ENCODE measurements around the gene TSR3.

The TSR3 gene

DNA sequence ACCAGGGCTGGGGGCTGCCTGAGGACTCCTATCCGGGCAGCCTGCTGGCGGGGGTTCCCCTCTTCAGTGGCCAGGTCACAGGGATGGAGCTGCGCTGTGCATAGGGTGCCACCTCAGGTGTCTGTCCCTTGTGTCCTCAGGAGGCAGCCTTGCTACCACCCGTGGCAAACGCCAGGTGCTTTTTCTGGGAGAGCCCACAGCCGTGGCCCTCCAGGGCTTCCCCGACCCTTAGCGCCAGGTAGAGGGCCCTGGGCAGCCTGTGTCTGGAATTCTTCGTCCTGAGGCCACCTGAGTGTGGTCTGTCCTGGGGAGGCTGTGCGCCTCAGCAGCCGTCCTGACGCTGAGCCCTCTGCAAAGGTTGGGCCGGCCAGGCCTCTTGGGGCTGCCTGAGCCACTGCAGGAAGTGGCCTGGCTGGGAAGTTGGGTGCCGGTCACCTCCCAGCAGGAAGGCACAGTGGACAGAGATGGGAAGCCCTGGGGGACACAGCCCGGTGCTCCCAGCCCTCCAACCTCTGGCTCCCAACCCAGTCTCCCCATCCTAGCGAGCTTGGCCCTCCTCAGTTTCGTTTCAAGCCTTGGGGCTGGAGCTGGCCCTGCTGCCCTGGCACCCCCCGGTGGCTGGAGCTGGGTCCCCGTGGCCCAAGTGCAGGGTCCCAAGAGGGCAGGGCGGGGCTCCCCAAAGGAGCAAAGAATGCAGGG is 25.9 kb downstream of the TSR3 start:
- H3K4me1 ChIP-seq: no peaks in the 10 kb centered on the region
- in situ Hi-C loops (cut with MboI; ENCODE audit: low sequenced_read_pairs): no loop called here
- DNase-seq (ENCODE audit: low spot score in 2 of 2): no peak
- H3K27me3 ChIP-seq (ENCODE audit: low read depth): no peaks in the 10 kb centered on the region
- peaks cover 5% of the 10 kb centered on the region; the same call in 1 of the 2 replicates for H3K9me3 ChIP-seq
- peaks cover 25% of the 10 kb centered on the region for H3K36me3 ChIP-seq (replicated peaks)
- H3K4me3 ChIP-seq: no peak overlapping the region

DNA sequence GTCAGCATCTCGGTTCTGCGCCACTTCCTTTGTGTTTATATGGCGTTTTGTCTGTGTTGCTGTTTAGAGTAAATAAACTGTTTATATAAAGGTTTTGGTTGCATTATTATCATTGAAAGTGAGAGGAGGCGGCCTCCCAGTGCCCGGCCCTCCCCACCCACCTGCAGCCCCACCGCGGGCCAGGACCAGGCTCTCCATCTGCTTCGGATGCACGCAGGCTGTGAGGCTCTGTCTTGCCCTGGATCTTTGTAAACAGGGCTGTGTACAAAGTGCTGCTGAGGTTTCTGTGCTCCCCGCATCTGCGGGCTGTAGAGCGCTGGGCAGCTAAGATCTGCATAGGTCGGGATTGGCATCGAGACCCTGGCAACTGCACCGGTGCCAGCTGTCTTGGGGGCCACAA is 26.4 kb downstream of the TSR3 start:
- Histone ChIP-seq H3K4me1 (no peaks in the 10 kb centered on the region), H3K4me3 (no peak overlapping the region)

DNA sequence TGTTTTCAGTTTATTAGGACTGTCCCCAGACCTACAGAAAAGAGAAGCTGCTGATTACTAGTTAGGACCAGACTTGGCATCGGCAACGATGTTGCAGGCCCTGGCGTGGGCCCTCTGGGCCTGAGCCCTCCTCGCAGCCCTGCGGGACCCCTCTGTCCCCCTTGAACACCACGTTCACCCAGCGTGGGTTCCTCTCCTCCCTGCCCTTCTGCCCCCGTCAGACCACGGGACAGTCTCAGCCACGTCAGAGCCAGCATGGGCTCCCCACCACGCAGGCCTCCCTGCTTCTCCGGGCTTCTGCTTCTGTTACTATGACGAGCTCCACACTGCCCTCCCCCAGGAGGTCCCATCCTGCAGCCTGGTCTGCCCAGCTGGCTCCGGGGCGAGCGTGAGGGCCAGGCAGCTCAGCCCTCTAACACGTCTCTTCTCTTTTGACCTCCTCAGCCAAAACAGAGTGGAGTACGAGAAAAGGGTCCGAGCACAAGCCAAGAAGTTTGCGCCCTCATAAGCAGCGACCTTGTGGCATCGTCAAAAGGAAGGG is 27.3 kb downstream of the TSR3 start:
- in situ Hi-C loops (cut with MboI; ENCODE audit: low sequenced_read_pairs): no loop called here
- Histone ChIP-seq H3K27me3 (ENCODE audit: low read depth) (no peaks in the 10 kb centered on the region), H3K4me3 (no peak overlapping the region), H3K4me1 (no peaks in the 10 kb centered on the region), H3K36me3 (replicated peaks) (peaks cover 39% of the 10 kb centered on the region), H3K9me3 (no peaks in the 10 kb centered on the region)
- DNase-seq (ENCODE audit: low spot score in 2 of 2): no peak

More for the DNA sequence above, 26.4 kb downstream of the TSR3 start:
- no peak for DNase-seq (ENCODE audit: low spot score in 2 of 2)
- Histone ChIP-seq H3K9me3 (peaks cover 2% of the 10 kb centered on the region; the same call in 1 of the 2 replicates), H3K27me3 (ENCODE audit: low read depth) (no peaks in the 10 kb centered on the region), H3K36me3 (replicated peaks) (peaks cover 30% of the 10 kb centered on the region)
- in situ Hi-C loops (cut with MboI; ENCODE audit: low sequenced_read_pairs): no loop called here

DNA sequence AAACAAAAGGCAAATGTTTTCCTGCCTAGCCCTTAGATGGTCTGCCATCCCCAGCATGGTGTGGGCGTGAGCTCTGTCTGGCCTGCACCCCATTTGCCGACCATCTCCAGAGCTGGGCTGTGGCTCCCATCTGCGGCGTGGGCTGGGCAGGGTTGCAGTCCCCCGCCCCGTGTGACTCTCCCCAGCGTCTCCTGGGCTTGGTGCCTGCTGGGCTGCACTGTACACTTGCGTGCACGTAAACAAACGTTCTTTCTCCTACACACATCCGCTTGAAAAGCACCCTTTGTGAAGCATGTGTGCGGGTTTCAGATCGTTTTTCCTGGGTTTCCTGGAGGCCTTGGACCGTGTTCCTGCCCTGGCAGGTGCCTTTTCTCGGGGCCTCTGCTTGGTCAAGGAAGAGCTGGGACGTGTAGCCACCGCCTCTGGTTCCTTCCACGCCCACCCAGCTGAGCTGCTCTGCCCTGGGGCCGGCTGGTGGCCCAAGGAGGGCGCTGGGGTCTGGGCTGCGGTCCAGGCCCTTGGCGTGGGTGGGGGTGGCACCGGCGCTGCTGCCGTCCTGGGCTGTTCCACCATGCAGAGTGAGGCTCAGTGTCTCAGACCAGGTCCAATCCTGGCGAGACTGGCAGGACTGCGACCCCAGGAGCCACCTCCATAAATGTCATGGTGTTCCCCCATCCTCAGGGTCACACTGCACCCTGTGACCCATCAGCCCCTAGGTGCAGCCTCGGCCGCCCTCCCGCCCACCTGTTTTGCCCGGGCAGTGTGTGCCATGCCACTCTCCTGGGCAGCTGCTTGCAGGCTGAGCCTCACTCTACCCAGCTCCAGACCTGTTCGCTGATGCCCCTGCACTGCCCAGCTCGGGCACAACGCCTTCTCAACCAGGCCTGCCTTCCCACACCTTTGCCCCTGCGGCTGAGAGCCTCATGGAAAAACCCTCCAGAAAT is 28.1 kb downstream of the TSR3 start:
- Histone ChIP-seq H3K36me3 (replicated peaks) (peaks cover 47% of the 10 kb centered on the region), H3K4me1 (no peaks in the 10 kb centered on the region), H3K9me3 (no peaks in the 10 kb centered on the region), H3K27me3 (ENCODE audit: low read depth) (no peaks in the 10 kb centered on the region), H3K4me3 (no peak overlapping the region)
- in situ Hi-C loops (cut with MboI; ENCODE audit: low sequenced_read_pairs): no loop called here
- DNase-seq (ENCODE audit: low spot score in 2 of 2): no peak

DNA sequence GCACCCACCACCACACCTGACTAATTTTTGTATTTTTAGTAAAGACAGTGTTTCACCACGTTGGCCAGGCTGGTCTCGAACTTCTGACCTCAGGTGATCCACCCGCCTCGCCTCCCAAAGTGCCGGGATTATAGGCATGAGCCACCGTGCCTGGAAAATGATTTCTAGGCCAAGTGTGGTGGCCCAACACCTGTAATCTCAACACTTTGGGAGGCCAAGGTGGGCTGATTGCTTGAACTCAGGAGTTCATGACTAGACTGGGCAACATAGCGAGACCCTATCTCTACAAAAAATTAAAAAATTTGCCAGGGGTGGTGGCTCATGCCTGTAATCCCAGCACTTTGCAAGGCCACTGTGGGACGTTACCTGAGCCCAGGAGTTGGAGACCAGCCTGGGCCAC is 29.3 kb downstream of the TSR3 start:
- Histone ChIP-seq H3K36me3 (replicated peaks) (peaks cover 59% of the 10 kb centered on the region), H3K4me1 (no peaks in the 10 kb centered on the region), H3K9me3 (no peaks in the 10 kb centered on the region), H3K4me3 (no peak overlapping the region), H3K27me3 (ENCODE audit: low read depth) (no peaks in the 10 kb centered on the region)
- DNase-seq (ENCODE audit: low spot score in 2 of 2): no peak
- in situ Hi-C loops (cut with MboI; ENCODE audit: low sequenced_read_pairs): no loop called here

DNA sequence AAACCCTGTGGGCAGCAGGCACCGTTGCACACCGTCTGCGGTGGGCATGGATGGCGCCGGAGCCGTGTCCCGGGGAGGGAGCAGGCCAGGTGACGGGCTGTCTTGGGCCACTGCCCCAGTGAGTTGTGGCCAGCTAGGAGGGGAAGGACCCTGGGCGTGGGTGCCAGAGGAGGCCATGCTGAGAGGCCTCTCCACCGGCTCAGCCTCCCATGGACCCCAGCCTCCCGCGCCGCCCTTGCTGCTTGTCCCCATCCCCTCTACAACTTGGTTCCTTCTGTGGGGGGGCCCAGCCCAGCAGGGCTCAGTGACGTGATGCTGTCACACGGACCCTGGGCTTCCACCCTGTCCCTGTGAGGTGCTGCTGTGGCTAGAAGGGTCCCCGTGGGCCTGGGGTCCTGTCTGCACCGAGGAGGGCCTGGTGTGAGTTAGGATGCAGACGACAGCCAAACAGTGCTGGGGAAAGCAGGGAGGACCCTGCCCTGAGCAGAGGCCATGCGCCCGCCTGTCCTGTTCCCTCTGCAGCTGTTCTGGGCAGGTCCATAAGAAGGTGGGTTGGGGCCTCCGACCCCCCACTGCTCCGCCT is 30.9 kb downstream of the TSR3 start:
- no peak overlapping the region for H3K4me3 ChIP-seq
- no peaks in the 10 kb centered on the region for H3K4me1 ChIP-seq
- peaks cover 75% of the 10 kb centered on the region for H3K36me3 ChIP-seq (replicated peaks)
- in situ Hi-C loops (cut with MboI; ENCODE audit: low sequenced_read_pairs): no loop called here
- no peaks in the 10 kb centered on the region for H3K27me3 ChIP-seq (ENCODE audit: low read depth)
- H3K9me3 ChIP-seq: no peaks in the 10 kb centered on the region
- DNase-seq (ENCODE audit: low spot score in 2 of 2): no peak

DNA sequence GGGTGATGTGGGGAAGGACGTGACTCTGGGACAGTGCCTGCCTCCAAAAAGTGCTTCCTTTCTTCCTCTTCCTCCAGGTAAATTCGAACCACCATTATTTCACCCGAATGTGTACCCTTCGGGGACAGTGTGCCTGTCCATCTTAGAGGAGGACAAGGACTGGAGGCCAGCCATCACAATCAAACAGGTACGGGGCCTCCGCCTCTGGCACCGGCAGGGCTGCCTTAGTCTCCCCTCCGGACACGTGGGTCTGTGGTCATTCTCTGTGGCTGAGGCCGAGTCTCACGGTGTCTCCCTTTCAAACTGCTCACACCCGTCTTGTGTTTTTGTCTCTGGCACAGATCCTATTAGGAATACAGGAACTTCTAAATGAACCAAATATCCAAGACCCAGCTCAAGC is 31.6 kb downstream of the TSR3 start:
- in situ Hi-C loops (cut with MboI; ENCODE audit: low sequenced_read_pairs): no loop called here
- H3K4me3 ChIP-seq: no peak overlapping the region
- no peaks in the 10 kb centered on the region for H3K9me3 ChIP-seq
- no peaks in the 10 kb centered on the region for H3K4me1 ChIP-seq
- DNase-seq (ENCODE audit: low spot score in 2 of 2): no peak
- no peaks in the 10 kb centered on the region for H3K27me3 ChIP-seq (ENCODE audit: low read depth)
- peaks cover 81% of the 10 kb centered on the region for H3K36me3 ChIP-seq (replicated peaks)

DNA sequence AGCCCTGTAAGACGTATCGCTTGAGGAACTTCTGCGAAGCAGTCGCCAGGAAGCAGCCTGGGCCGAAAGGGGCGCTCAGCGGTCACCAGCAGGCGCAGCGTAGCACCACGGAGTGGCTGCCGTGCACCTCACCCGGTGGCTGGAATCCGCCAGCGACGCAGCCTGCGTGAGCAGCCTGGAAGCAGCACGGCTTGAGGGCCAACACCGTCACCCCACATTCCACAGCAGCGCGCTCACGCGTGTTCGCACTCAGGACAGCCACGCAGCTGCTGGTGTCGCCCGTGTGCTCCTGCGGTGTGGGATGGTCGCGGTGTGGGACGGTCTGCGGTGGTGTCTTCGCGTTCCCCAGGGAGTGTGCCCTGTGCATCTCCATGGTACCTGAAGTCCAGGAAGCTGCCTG is 32.6 kb downstream of the TSR3 start:
- H3K9me3 ChIP-seq: no peaks in the 10 kb centered on the region
- H3K36me3 ChIP-seq (replicated peaks): peaks cover 83% of the 10 kb centered on the region
- no peak overlapping the region for H3K4me3 ChIP-seq
- no peak for DNase-seq (ENCODE audit: low spot score in 2 of 2)
- in situ Hi-C loops (cut with MboI; ENCODE audit: low sequenced_read_pairs): no loop called here
- H3K4me1 ChIP-seq: no peaks in the 10 kb centered on the region
- no peaks in the 10 kb centered on the region for H3K27me3 ChIP-seq (ENCODE audit: low read depth)

DNA sequence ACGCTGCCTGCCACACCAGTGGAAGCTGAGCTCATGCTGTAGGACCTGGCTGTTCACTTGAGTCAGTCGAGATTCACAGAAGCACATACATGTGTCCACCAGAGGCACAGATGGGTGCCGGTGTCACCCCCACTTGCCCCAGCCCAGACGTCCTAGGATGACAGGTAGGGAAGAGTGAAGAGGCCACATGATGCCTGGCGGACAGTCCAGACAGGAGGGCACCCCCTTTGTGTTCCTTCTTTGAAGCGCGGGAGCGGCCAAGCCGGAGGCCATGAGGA is 33.5 kb downstream of the TSR3 start:
- no peak for DNase-seq (ENCODE audit: low spot score in 2 of 2)
- Histone ChIP-seq H3K9me3 (no peaks in the 10 kb centered on the region), H3K4me1 (no peaks in the 10 kb centered on the region), H3K4me3 (no peak overlapping the region), H3K27me3 (ENCODE audit: low read depth) (no peaks in the 10 kb centered on the region), H3K36me3 (replicated peaks) (peaks cover 81% of the 10 kb centered on the region)
- in situ Hi-C loops (cut with MboI; ENCODE audit: low sequenced_read_pairs): no loop called here

DNA sequence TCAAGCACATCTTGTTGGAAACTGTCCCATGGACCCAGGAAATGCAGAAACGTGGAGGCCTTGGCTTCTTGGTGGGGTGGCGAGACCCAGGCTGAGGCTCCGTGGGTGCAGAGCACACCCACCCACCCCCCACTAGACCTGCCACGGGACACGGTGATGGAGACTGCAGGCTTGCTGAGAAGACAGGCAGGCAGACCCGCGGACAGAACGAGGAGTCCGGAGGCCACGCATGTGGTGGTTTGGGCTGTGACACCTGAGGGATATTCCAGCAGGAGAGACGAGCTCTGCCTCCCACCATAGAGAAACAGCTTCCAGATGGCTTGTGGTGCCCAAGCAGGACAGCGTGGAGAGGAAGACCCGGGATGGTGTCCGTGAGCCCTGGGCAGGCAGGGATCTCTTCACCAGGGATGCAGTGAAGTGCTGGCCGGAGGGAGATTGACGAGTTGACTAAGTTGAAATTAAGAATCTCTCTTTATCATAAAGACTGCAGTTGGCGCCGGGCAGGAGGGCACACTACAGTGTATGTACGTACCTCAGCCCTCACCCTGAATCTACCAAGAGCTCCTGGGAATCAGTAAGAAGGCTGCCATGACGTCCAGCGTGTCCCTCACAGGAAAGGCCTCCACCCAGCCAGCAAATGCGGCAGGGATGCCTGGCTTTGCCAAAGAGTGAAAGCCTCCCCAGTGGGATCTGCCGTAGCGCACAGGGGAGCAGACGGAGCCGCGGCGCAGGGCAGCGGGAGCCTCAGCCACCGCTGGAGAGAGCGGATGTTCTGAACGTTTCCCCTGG is 34.0 kb downstream of the TSR3 start:
- no peak for DNase-seq (ENCODE audit: low spot score in 2 of 2)
- no peaks in the 10 kb centered on the region for H3K9me3 ChIP-seq

DNA sequence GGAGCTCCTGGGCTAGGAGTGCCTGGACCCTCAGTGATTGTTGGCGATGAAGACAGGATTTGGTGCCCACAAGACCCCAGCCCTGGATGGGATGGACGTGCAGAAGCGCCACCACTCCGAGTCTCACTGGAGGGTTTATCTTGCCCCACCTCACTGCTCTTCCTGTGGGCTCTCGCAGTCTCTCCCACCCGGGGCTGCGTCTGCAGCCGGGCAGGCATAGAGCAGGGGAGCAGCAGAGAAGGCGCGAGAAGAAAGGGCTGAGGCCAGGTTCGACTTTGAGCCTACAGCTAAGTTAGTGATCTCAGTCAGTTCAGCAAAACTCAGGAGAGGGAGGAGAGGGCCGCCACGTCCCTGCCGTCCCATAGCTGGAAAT is 35.7 kb downstream of the TSR3 start:
- H3K36me3 ChIP-seq (replicated peaks): peaks cover 93% of the 10 kb centered on the region
- no peak overlapping the region for H3K4me3 ChIP-seq
- DNase-seq (ENCODE audit: low spot score in 2 of 2): no peak
- H3K9me3 ChIP-seq: no peaks in the 10 kb centered on the region
- no peaks in the 10 kb centered on the region for H3K27me3 ChIP-seq (ENCODE audit: low read depth)
- H3K4me1 ChIP-seq: peaks cover 7% of the 10 kb centered on the region
- in situ Hi-C loops (cut with MboI; ENCODE audit: low sequenced_read_pairs): no loop called here

More for the DNA sequence above, 34.0 kb downstream of the TSR3 start:
- H3K36me3 ChIP-seq (replicated peaks): peaks cover 84% of the 10 kb centered on the region
- in situ Hi-C loops (cut with MboI; ENCODE audit: low sequenced_read_pairs): no loop called here
- H3K27me3 ChIP-seq (ENCODE audit: low read depth): no peaks in the 10 kb centered on the region
- no peaks in the 10 kb centered on the region for H3K4me1 ChIP-seq
- H3K4me3 ChIP-seq: no peak overlapping the region

DNA sequence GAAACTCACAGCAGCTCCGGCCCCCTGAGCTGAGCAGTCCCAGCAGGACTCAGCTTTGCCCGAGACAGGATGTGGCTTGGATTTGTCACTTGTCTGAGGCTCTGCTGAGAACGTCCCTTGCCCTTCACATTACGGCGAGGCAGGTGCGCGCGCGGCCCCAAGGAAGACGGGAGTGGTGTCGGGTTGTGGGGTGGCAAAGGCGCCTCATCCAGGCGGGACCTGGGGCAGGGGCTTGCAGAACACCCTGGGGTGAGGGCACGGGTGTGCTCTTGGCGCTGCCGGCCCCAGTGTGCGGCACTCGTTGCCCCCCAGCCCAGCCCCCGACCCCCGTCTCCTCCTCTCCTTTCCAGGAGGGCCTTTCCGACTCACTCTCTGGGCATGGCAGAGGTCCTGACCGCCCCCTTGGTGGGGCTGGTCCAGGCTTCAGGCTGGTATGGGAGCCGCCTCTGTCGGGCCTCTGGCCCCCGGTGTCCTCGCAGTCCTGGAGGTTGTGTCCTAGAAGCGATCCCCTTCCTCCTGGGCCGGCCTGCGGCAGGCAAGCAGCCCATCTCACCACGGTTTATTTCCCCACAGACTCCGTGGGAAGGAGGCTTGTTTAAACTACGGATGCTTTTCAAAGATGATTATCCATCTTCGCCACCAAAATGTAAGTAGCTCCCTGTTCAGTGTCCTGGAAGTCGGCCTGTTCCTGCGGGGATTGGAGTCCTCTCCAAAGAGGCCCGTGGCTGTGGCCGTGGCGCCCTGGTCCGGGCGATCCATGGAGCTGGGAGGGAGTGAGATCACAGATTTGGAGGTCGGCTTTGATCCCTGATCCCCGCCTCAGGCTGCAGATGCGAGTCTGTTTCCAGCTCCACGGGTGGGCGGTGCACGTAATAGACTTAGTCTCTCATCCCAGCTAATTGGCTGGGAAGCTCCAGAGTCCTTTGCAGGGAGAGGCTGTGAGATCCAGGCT is 36.3 kb downstream of the TSR3 start:
- peaks cover 87% of the 10 kb centered on the region for H3K36me3 ChIP-seq (replicated peaks)
- no peak for DNase-seq (ENCODE audit: low spot score in 2 of 2)
- no peak overlapping the region for H3K4me3 ChIP-seq
- H3K9me3 ChIP-seq: no peaks in the 10 kb centered on the region
- in situ Hi-C loops (cut with MboI; ENCODE audit: low sequenced_read_pairs): no loop called here
- H3K4me1 ChIP-seq: peaks cover 8% of the 10 kb centered on the region
- H3K27me3 ChIP-seq (ENCODE audit: low read depth): no peaks in the 10 kb centered on the region

Measured in HAP-1 (cell line).